Measurements from ENCODE around the gene NAPSA.
"Not testable (repeated sequence)": the region's sequence is repeated elsewhere in the genome, so short reads cannot be mapped to it uniquely, and the experiment has no call there.

The NAPSA gene

DNA sequence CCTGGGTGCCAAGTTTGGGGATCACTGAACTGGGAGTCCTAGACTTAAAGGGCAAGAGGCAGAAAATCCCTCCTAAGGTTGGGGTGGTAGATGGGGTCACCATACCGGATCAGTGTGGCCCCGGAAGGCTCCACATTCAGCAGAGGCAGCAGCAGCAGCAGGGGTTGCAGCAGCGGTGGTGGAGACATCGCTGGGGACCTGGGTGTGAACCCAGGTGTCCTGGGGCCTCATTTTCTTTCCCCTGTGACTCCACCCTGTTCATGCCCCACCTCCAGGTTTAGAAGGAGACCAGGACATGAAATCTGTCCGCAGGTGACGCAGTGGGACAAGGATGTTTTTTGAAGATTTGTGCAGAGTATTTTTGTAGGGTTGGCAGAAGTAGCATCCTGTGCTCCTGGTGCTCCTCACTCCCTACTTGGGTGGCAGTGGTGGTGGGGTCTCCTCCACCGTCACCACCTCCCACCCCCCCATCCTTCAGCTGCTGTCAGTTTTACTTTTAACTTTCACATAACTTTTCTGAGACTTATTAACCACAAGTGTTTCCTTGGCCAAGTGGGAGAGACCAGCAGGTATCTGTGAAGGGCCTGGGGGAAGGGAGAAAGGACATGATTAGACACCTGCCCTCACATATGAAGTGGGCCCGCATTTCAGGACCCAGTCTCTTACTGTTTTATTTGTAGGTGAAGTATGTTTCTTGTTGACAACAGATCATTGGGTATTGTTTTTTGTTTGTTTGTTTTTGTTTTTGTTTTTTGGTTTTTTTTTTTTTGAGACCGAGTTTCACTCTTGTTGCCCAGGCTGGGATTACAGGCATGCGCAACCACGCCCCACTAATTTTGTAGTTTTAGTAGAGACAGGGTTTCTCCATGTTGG, at the start of gene NAPSA:
TSS of gene NAPSA (minus strand) at position 206 of the 873 bp plus-strand sequence. CDS start at position 188, 18 bp downstream.
- no peak for DNase-seq (ENCODE audit: low spot score)

DNA sequence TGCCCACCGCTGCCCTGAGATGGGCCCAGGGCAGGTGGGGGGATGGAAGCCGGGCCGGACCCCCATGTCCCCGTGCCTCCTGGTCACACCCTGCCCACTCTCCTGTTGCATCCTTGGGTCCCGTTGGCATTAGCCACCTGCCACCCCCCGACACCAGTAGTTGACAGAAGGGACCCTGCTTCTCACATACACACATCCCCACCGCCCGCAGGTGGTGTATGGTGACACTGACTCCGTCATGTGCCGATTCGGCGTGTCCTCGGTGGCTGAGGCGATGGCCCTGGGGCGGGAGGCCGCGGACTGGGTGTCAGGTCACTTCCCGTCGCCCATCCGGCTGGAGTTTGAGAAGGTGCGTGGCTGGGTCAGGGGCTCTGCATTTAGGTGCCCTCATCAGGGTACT, 48.1 kb upstream of the NAPSA start:
- DNase-seq (ENCODE audit: low spot score) = no peak

DNA sequence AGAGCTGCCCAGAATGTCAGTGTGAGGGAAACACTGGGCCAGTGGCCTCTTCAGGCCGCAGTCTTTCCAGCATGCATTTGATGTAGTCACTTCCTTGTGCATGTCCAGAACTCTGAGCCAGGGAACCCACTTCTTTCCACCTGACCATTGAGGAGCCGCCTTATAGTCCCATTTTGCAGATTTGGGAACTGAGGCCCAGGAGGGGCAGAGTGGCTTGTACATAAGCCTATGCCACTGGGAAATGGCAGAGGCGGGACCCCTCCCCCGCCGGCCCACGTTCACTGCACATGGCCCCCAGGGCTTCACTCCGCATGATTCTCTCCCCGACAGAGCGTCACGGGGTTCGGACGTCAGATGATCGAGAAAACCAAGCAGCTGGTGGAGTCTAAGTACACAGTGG, 47.7 kb upstream of the NAPSA start:
- DNase-seq (ENCODE audit: low spot score) = no peak

DNA sequence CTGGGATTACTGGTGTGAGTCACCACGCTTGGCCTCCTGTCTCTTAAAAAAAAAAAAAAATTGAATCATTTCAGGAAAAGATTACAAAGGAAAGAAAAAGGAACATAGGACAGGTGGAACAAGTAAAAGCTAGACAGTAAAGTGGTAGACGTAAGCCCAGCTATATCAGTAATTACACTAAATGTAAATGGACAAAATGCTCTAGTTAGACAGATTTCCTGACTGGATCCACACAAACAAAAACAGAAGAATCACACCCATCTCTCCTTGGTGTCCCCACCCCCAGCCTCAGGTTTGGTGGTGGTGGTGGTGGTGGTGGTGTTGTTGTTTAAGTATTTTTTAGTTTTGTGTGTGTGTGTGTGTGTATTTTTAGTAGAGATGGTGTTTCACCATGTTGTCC, 47.0 kb upstream of the NAPSA start:
- DNase-seq (ENCODE audit: low spot score) = no peak

GRCh38 chr19:50410109-50410508, 44.7 kb upstream of the NAPSA start:
- no peak for DNase-seq (ENCODE audit: low spot score)

GRCh38 chr19:50409347-50409746, 43.9 kb upstream of the NAPSA start:
- no peak for DNase-seq (ENCODE audit: low spot score)

- DNase-seq (ENCODE audit: low spot score) = no peak
Observed at GRCh38 chr19:50406829-50407228, 41.4 kb upstream of the NAPSA start.

GRCh38 chr19:50406156-50406820, 40.8 kb upstream of the NAPSA start:
- DNase-seq (ENCODE audit: low spot score) = no peak

- DNase-seq (ENCODE audit: low spot score) = no peak
Observed at GRCh38 chr19:50402544-50403301, 37.3 kb upstream of the NAPSA start.

- no peak for DNase-seq (ENCODE audit: low spot score)
Observed at GRCh38 chr19:50401605-50402450, 36.4 kb upstream of the NAPSA start.

DNA sequence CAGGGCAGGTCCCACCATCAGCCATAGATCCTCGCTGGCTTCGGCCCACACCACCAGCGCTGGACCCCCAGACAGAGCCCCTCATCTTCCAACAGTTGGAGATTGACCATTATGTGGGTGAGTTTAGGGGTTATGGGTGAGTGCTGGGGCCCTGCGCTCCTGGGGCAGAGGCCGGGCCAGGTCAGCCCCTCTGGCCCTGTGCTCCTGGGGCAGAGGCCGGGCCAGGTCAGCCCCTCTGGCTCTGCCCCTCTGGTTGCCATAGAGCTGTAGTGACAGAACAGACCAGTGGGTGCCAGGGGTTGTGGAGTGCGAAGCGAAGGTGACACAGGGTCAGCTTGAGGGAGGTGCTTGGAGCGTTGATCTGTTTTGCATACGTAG, 33.9 kb upstream of the NAPSA start:
- DNase-seq (ENCODE audit: low spot score) = no peak

- no peak for DNase-seq (ENCODE audit: low spot score)
Observed at GRCh38 chr19:50398675-50399367, 33.4 kb upstream of the NAPSA start.

DNA sequence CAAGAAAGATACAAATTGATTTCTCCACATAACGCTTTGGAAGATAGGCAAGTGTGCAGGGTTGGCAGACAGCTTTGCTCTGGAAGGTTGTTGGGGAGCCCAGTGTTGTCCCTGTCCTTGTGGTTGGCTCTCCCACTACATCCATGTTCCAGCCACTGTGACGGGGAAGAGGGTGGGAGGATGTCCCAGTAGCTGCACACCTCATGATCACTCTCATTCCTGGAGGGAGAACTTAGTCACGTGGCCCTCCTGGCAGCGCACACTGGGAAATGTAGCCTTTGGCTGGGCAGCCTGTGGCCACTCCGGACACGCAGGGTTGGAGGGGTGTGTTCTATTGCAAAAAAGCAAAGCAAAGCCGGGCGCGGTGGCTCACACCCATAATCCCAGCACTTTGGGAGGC, 28.6 kb upstream of the NAPSA start:
- DNase-seq (ENCODE audit: low spot score) = no peak

DNA sequence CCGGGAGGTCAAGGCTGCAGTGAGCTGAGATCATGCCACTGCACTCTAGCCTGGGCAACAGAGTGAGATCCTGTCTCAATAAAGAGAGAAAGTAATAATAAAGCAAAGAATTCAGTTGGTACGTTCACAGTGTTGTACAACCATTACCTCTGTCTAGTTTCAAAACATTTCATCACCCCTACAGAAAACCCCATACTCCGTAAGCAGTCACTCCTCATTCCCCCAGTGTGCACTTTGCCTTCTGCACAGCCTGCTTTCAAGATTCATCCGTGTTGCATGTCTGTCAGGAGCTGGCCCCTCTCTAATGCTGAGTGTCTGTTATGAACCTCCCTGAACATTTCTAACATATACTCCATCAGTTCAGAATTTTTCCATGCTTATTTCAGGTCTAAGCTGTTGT, 28.1 kb upstream of the NAPSA start:
- no peak for DNase-seq (ENCODE audit: low spot score)

DNA sequence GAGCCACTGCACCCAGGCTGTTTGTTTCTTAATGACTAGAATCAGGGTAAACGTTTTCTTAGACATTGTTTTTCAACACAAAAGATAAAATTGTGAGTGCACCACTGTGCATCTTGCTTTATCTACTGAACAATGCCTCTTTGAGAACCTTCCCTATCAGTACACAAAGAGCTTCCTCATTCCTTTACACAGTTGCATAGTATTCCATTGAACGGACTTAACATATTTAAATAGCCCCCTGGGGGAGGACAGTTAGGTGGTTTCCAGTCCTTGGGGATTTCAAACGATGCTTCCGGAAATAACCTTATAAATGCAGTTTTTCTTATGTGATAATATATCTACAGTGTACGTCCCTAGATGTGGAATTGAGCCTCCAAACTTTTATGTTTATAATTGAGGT, 27.3 kb upstream of the NAPSA start:
- no peak for DNase-seq (ENCODE audit: low spot score)

- not testable (repeated sequence) for DNase-seq (ENCODE audit: low spot score)
Observed at GRCh38 chr19:50390952-50391351, 25.5 kb upstream of the NAPSA start.

GRCh38 chr19:50390295-50390694, 24.9 kb upstream of the NAPSA start:
- DNase-seq (ENCODE audit: low spot score) = not testable (repeated sequence)

GRCh38 chr19:50387868-50388245, 22.4 kb upstream of the NAPSA start:
- DNase-seq (ENCODE audit: low spot score) = no peak

DNA sequence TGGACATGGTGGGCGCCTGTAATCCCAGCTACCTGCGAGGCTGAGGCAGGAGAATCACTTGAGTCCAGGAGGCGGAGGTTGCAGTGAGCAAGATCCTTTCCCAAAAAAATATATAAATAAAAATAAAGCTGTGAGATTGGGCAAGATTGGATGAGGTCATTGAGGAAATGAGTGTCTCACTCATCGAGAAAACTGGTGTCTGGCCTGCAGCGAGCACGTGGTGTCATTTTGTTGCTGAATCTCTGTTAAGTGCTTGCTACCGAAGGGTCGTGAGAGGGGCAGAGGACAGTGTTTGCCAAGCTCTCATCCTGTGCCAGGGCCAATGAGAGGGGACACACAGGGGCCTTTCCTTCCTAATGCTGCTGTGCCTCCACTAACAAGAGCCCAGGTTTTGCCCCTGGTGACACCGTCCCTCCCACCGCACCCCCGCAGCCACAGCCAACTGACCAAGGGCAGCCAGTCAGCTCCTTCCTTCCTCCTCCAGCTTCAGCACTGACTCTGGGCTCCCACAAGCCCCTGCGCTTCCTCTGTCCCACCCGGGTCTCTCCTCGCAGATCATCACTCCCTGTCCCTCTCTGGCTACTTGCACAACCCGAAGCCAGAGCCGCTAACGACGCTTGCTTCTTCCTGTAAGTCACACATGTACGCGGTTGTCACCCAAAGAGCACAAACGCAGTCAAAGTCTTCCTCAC, 21.9 kb upstream of the NAPSA start:
- no peak for DNase-seq (ENCODE audit: low spot score)

DNA sequence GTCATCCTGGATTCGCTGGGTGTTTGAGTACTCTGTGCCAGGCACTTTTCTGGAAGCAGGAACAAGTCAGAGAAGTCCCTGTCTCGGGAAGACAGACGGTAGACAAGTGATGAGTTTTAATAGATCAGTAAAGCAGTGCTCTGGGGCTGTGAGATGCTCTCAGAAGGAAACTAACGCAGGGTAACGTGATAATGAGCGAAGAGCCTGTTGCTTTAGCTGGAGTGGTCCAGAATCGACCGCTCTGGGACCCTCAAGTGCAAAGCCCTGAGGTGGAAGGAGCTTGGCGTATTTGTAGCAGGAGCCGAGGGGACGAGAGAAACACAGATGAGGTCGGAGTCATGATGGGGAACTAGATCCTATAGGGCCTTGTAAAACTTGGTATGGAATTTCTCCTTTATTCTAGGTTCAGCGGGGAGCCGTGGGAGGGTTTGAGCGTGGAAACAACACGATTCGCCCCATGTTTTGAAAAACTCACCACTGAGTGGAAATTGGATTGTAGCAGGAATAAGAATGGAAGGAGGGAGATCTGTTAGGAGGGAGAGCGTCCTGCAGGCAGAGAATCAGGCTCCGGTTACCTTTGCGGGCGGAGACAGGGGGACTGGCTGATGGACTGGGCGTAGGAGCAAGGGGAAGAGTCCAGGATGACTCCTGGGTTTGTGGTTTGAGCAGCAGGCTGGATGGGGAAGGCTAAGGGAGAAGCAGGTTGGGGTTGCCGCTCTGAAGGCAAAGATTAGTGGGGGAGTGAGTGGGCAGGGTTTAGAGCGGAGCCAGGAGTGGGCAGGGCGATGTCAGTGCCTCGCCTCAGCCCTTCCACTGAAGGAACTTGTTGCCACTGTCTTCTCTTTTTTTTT, 19.5 kb upstream of the NAPSA start:
- no peak for DNase-seq (ENCODE audit: low spot score)

Data from activated CD4-positive, alpha-beta T cell treated with anti-CD3 and anti-CD28 coated beads, Interleukin-2, Interleukin-4, amounts not matched to agents 100 ng/mL and 50 ng/mL, durations not matched to agents 16 hours and 8 hours (primary cell).